GM18861 (cell line): ENCODE data around the gene COA1.
"Not testable (repeated sequence)": the region's sequence is repeated elsewhere in the genome, so short reads cannot be mapped to it uniquely, and the experiment has no call there.

Source experiments
- ATAC-seq: cut with Tn5 transposase; IDR thresholded peaks from one replicate; pipeline ENCODE4 v1.9.1; 2021; ENCODE audit not compliant: unreplicated experiment

The COA1 gene, protein sequence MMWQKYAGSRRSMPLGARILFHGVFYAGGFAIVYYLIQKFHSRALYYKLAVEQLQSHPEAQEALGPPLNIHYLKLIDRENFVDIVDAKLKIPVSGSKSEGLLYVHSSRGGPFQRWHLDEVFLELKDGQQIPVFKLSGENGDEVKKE

DNA sequence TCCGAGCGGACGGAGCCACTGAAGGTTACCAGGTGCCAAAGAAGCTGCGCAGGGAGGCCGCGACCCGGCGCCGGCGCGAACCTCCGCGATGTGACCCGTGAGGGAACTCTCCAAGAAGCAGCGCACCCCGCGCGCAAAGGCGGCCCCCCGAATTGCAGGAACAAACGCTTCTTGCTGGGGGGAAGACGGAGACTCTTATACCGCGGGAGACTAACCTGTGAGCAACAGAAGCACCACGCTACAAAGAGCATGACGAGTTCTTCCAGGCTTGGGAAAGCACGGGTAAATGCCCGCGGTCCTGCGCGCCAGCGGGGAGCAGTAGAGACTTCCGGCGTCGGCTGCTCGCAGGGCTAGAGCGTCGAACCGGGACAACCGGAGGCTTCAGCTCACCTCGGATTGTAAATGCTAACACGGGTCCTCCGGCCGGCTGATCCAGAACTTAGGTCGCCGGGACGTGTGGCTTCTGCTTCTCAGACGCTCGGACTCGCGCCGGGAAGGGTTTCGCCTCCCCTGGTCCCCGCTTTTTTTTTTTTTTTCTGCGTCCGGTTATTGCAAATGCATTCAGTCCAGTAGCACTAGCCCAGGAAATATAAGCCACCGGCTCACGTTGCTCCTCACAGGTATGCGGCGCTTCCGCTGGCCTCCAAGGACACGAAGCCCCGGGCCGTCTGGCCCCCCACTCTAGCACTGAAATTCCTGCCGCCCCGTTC, at the start of gene COA1:
Gene COA1, minus strand, starts transcription at position 310 of the 710 bp plus-strand sequence. CDS start 80,909 bp downstream, outside the sequence.
- ATAC-seq, result peak; percentile 74

DNA sequence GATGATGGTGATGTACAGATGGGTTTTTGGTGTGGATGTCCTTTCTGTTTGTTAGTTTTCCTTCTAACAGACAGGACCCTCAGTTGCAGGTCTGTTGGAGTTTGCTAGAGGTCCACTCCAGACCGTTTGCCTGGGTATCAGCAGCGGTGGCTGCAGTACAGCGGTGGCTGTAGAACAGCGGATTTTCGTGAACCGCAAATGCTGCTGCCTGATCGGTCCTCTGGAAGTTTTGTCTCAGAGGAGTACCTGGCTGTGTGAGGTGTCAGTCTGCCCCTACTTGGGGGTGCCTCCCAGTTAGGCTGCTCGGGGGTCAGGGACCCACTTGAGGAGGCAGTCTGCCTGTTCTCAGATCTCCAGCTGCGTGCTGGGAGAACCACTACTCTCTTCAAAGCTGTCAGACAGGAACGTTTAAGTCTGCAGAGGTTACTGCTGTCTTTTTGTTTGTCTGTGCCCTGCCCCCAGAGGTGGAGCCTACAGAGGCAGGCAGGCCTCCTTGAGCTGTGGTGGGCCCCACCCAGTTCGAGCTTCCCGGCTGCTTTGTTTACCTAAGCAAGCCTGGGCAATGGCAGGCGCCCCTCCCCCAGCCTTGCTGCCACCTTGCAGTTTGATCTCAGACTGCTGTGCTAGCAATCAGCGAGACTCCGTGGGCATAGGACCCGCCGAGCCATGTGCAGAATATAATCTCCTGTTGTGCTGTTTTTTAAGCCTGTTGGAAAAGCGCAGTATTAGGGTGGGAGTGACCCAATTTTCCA, 49.1 kb upstream of the COA1 start:
- not testable (repeated sequence) for ATAC-seq

DNA sequence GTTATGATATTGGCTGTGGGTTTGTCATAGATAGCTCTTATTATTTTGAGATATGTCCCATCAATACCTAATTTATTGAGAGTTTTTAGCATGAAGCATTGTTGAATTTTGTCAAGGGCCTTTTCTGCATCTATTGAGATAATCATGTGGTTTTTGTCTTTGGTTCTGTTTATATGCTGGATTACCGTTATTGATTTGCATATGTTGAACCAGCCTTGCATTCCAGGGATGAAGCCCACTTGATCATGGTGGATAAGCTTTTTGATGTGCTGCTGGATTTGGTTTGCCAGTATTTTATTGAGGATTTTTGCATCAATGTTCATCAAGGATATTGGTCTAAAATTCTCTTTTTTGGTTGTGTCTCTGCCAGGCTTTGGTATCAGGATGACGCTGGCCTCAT, 45.9 kb upstream of the COA1 start:
- ATAC-seq, result not testable (repeated sequence)

DNA sequence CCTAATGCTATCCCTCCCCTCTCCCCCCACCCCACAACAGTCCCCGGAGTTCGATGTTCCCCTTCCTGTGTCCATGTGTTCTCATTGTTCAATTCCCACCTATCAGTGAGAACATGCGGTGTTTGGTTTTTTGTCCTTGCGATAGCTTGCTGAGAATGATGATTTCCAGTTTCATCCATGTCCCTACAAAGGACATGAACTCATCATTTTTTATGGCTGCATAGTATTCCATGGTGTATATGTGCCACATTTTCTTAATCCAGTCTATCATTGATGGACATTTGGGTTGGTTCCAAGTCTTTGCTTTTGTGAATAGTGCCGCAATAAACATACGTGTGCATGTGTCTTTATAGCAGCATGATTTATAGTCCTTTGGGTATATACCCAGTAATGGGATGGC, 43.9 kb upstream of the COA1 start:
- not testable (repeated sequence) for ATAC-seq

DNA sequence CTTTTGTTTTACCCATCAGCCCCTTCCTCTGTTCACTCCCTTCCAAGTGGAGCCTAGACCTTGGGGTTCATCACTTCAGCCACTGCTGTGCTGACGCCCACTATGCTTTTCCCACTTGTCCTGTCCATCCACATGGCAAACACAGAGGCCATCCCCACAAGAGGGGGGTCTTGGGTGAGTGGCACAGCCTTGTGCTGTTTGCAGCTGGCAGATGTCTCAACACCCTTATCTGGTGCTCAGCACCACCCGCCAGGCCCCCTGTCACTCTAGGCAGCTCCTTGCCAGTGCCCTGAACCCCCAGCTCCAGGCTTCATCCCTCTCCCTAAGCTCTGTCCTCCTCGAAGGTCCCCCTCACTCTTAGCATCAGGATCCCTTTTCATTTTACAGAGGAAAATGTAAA, 42.2 kb upstream of the COA1 start:
- ATAC-seq, result no peak

DNA sequence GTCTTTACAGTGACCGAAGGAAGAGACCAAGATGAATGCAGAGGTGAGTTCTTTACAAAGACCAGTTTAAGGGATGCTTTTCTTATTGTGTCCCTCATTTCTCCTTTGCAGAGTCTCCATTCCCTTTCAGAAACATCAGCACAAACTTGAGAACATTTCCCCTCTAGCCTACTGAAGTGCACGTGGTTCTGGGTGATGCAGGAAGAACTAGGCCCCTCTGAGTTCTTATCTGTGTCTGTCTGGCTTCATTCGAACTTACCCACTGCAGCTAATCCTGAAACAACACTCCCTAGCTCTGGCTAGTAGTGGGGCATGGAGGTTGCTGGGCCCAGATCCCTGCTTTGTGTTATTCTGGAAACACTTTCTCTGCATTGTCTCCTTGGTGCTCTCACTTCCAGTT, 41.8 kb upstream of the COA1 start:
- no peak for ATAC-seq

DNA sequence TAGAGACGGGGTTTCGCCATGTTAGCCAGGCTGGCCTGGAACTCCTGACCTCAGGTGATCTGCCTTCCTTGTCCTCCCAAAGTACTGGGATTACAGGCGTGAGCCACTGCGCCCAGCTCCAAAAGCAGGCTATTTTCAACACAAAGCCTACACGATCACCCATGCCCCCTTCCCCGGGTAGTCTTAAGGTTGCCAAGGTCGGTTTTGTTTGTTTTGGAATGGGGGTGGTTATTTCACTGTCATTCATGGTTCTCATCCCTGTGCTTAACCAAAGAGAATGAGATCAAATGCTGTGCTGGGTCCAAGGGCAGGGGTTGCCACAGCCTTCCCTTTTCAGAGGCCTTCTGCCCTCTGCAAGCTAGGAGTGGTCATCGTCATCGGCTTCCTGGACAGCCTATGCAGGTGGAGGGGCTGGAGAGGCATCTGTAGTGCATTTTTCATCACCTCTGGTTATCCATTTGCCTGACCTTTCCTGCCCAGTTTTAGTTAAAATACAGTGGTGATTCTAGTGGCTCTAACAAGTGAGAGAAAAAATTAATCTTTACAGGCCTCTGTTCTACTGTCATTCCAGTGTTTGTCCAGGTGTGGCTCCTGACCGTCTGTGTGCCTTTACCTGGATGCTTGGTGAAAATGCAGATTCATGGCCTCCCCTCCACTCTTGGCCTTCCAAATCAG, 40.6 kb upstream of the COA1 start:
- ATAC-seq, result no peak

DNA sequence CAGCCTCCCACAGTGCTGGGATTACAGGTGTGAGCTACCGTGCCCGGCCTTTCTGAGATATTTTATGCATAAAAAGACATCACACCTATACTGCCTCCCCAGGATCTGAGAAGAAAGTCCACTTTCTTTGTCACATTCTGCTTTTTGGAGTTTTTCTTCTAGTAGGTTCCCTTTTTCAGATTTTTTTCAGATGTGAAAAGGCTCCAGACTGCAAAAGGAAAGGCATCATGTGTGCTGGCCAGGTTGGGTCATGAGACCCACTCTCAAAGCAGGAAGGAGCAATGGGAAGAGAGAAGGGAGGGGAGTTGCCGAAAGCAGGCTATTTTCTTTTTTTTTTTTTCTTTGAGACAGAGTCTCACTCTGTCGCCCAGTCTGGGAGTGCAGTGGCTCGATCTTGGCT, 40.0 kb upstream of the COA1 start:
- ATAC-seq, result no peak

DNA sequence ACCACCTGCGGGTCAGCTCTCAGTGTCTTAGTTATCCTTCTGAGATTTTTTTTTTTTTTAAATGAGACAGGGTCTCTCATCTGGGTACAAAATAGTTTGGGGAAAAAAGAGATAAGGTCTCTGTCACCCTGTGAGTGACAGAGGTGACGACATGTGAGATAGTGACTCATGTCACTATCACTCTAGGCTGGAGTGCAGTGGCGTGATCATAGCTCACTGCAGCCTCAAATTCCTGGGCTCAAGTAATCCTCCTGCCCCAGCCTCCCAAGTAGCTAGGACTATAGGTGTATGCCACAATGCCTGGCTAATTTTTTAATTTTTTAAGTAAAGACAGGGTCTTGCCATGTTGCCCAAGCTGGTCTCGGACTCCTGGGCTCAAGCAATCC, 39.6 kb upstream of the COA1 start:
- no peak for ATAC-seq

DNA sequence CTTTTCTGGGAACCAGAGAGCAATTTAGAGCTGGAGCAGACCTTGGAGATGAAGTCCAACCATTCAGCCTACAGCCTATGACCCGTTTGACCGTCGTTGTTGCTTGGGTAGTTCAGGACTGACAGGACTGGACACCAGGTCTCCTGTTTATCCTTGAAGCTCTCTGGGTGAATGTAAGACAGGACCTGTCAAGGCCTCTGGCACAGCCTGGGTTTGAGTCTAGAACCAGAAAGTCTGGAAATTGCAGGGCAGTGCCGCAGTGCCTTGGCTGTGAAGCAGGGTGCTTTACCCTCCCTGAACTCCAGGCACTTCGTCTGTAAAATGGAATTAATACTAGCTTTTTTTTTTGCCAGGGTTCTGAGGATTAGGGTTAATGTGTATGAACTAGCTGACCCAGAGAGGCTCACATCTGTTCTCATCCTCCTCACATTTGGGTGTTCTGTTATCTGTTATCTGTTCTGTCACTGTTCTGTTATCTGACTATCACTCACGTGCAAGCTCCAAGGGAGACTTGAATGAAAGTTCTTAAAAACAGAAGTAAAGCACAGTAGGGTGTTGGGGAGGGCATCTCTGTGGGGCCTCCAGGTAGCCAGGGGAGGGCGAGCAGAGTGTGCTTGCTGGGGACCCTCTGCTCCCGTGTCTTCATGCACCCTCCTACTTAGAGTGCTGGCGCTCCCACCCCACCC, 39.0 kb upstream of the COA1 start:
- ATAC-seq, result no peak

DNA sequence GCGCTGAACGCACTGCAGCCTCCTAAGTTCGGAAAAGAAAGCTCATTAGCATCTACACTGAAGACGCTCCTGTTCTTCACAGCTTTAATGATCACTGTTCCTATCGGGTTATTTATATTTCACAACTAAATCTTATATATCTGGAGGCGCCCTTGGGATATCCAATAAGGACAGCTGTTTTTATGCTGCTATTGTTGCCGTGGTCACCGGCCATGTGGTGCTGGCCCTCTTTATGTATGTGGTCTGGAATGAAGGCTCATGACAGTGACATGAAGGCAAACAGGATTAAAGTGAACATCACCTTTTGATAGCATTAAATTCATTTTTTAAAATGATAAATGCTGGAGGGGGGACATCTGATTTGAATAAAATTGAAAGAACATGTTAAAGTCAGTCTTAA, 38.0 kb upstream of the COA1 start:
- no peak for ATAC-seq

DNA sequence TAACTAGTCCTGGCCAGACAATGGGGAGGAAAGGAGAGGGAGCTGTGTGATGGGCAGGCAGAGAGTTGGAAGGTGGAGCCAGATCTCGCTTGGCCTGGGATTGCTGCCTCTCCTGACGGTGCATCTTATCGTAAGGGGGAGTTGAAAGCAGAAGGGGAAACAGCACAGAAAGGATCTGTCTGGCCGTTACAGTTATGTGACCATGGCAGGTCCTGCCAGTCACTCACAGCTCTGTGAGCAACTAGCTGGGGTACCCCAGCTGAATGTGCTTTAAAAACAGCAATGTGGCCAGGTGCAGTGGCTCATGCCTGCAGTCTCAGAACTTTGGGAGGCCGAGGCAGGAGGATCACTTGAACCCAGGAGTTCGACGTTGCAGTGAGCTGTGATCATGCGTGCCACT, 37.2 kb upstream of the COA1 start:
- no peak for ATAC-seq

DNA sequence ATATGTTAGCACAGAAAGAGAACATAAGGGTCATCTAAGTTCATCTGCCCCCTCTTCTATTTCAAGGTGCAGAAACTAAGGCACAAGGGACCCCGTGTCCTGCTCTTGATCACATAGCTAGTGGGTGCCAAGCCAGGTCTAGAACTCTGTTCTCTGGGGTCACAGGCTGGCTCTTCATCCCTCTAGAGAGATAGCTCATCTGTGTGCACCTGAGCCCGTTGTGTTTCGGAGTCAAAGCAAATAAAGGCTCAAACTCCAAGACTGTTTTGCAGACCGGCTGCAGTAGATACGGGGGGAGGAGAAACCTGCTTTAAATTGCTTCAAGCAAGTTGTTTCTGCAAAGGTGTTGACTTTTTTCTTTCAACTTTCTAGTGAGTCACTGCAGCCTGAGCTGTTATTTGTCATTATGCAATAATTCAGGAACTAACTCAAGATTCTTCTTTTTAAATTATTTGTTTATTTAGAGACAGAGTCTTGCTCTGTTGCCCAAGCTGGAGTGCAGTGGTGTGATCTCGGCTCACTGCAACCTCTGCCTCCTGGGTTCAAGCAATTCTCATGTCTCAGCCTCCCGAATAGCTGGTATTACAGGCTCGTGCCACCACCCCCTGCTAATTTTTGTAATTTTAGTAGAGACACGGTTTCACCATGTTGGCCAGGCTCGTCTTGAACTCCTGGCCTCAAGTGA, 35.6 kb upstream of the COA1 start:
- no peak for ATAC-seq

DNA sequence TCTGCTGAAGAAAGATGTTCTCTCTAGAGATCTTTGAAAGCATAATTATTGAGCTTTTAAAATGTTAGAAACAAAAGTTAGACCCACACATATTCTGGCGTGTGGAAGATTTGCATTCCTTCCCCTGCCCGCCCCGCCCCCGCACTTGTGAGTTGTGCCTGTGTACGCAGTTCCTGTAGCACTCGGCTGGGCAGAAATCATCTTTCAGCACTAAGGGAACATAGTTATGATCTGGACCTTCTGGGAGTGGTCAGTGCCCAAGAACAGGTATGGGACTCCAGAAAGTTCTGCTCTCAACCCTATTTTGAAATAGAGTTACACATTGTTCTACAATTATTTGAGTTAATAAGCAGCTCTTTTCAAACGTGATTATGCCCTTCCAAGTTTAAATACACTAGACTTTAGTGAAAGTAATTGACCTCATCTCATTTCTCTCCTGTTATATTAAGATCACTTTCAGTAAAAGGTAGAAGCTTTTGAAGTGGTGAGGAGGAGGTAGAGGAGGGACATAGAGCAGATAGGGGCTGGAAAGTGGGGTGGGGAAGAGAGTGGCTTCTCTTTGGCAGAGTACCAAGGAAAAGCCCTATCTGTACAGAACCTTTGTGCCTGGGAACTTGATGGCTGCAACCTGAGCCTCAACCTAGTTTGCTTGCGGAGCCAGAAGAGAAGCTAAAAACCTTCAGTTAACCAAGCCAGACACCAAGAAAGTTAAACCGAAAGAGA, 34.9 kb upstream of the COA1 start:
- ATAC-seq, result peak; percentile 44

DNA sequence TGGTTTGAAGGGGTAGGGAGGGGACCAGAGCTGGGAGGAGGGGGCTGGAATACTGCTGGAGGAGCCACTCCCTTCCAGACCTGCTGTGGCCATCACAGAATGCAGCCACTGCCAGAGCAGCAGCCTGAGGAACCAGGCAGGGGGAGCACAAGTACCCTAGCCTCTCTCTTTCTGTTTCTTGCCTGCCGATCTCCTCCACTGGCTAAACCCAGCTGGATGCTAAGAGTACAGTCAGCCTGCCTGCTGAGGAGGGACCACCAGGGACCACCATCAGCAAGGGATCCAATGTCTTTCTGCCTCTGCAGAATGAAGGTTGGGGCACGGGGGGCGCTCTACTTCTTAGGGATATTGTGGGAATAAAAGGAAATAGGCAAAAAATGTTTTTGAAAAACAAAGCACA, 33.9 kb upstream of the COA1 start:
- no peak for ATAC-seq

DNA sequence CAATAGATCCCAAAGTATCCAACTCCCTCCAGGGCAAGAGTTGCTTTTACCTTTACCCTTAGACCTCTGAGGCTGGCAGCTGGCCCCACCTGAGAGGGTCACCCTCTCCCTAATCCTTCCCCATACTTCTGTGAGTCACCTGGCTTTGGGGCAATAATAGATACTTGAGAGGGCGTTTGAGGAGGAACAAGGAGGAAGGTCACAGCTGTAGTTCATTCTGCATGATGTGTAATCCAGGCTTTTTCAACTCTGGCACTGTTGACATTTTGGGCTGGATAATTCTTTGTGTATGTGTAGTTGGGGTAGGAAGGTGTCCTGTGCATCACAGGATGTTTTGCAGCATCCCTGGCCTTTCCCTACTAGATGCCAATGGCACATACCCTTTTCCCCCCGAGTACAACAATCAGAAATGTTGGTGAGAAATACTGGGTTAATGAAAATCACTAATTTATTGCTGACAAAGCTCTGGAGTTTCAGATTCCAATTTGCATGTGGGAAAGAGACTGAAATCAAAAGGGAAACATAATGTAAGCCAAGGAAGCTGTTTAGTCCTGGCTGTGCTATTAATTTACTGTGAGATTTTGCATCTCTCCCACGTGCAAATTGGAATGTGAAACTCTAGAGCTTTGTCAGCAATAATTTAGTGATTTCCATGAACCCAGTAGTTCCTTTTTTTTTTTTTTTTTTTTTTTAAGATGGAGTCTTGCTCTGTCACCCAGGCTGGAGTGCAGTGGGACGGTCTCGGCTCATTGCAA, 32.8 kb upstream of the COA1 start:
- no peak for ATAC-seq

DNA sequence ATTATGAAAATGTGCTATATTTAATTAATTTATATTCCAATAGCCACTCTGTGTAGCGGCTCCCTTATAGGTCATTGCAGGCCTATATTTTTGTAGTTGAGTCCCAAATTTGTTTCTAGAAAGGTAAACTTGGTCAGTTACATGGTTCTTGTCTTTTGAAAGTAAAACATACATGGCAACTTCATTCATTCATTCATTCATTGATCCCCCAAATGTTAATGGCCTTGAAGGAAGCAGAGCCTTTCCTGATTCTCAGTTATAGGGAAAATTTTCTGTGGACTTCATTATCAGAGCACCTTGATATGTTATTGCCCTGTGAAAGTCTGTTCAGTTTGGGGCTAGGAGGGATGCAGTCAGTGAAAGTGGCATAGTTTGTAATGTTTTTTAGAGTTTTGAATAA, 32.1 kb upstream of the COA1 start:
- no peak for ATAC-seq

DNA sequence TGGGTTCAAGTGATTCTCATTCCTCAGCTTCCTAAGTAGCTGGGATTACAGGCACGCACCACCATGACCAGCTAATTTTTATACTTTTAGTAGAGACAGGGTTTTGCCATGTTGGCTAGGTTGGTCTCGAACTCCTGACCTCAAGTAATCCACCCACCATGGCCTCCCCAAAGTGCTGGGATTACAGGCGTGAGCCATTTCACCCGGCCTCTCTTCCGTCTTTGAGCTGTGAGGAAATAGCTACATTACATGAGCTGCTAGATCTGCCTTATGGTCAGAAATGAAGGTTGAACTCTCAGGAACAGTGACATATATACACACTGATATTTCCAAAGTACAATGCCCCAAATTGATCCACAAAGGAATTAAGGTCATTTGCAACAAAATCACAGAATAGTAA, 31.5 kb upstream of the COA1 start:
- ATAC-seq, result no peak
